Occipital lobe (tissue), 2 donors: ENCODE data around the gene RSBN1L. TPM values are rescaled to one million over a fixed set of nuclear protein-coding genes. Genes with fewer than 3 reads are reported as not detected.
"Not testable (repeated sequence)": the region's sequence is repeated elsewhere in the genome, so short reads cannot be mapped to it uniquely, and the experiment has no call there.

Experiments used
- DNase-seq: peaks from one replicate; lab custom pipeline; 2025; lab: John Stamatoyannopoulos, UW
- total RNA-seq: library from RNA; depleted of rRNA; stranded (reverse); fragments of >200 nt; gene quantifications from one replicate; pipeline ENCODE4 v1.2.3, GENCODE V29; 2014

Gene RSBN1L
- total RNA-seq, 1 donor from 2014 or later: 76.7 TPM

DNA sequence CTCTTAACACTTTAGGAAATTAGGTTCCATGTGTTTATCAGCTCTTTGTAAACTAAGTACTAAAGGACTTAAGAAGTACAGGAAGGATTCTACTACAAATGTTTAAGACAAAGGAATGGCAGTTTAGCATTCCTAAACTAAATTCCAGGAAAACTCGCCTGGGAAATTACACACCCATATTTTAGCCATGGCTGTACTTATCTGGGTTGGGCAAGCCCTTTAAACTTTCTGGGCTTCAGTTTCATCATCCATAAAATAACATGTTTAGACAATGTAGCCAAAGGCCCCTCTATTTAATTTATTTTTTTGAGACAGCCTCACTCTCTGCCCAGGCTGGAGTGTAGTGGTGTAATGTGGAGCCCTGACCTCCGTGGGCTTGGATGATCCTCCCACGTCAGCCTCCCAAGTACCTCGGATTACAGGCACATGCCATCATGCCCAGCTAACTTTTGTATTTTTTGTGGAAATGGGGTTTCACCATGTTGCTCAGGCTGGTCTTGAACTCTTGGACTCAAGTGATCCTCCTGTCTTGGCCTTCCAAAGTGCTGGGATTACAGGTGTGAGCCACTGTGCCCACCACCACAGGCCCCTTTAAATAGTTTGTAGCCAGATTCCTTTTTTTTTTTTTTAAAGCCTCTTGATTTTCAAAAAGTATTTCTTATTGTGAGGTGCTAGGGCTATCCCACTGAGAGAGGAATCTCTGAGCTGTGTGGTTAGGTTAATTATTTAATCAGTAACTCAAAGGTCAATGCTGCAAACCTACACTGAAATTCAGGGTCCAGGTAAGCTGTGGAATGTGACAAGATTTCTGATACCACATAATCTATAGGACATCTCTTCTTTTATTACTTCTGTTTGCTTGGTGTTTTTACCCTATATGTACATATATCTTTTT lies 69.9 kb downstream of the RSBN1L start:
- DNase-seq: no peak

DNA sequence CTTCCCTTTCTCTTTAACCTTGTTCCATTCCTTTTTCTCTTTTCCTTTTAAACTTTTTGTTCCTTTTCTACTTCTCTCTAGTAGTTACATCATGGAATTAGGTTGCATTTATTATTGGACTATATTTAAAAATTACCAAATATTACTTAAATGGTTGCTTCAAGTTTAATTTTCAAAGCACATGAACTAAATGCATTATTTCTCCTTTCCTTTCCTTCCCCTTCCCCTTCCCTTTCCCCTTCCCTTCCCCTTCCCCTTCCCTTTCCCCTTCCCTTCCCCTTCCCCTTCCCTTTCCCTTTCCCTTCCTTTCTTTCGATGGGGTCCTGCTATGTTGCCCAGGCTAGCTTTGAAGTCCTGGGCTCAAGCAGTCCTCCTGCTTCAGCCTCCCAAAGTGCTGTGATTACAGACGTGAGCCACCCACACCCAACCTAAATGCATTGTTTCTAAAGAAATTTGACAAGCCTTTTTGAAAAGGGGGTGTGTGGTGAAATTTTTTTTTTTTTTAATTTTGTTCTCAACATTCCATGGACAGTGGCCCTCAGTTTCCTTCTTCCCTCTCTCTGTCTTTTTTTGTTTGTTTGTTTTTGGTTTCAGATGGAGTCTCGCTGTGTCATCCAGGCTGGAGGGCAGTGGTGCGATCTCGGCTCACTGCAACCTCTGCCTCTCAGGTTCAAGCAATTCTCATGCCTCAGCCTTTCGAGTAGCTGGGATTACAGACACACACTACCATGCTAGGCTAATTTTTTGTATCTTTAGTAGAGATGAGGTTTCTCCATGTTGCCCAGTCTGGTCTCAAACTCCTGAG lies 70.7 kb downstream of the RSBN1L start:
- no peak for DNase-seq

DNA sequence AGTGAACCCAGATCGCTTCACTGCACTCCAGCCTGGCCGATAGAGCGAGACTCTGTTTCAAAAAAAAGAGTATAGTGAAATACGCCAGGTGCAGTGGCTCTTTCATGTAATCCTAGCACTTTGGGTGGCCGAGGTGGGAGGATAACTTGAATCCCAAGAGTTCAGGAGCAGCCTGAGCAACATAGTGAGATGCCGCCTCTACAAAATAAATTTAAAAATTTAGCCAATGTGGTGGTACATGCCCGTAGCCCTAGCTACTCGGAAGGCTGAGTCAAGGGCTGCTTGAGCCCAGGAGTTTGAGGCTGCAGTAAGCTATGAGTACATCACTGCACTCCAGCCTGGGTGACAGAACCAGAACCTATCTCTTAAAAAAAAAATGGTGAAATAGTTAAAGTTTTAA lies 74.1 kb downstream of the RSBN1L start:
- no peak for DNase-seq

DNA sequence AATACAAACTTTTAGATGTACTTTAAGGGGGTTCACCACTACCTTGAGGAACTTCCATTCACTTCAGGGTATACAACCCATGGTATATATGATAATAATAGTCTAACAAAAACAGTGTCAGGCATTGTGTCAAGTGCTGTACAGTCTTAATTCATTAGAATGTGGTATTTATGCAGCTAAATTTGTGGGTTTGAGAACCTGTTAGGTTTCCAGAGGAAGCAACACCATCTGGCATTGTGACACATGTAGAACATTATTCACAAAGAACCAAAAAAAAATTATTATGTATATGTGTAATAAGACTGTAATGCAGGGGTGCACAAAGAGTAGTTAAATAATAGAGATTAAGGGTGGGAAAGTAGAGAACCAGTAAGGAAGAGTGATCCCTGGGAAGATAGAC lies 75.6 kb downstream of the RSBN1L start:
- DNase-seq: no peak

DNA sequence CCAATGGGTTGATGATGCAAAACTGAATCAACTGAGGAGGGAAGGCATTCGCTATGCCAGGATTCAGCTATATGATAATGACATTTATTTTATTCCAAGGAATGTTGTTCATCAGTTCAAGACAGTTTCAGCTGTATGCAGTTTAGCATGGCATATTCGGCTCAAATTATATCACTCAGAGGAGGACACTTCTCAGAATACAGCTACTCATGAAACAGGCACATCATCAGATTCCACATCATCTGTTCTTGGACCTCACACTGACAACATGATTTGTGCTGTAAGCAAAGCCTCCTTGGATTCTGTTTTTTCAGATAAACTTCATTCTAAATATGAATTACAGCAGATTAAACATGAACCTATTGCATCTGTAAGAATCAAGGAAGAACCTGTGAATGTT lies 82.3 kb downstream of the RSBN1L start:
- DNase-seq: no peak

DNA sequence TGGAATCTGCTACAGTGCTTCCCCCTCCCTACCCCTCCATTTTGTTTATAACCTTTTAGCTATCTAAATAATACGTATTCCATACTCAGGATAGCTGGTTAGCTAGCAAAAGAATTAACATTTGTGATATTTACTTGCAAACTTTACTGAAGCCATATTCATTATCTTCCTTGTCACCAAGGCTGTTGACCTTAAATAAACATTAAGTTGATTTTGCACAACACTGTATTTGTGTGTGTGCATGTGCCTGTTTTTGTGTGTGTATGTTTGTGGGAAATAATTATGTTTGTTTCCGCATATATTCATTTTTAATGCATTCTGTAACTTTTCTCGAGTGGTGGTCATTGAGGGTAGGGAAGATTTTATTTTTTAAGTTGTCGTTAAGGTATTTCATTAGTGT lies 86.1 kb downstream of the RSBN1L start:
- DNase-seq: no peak

DNA sequence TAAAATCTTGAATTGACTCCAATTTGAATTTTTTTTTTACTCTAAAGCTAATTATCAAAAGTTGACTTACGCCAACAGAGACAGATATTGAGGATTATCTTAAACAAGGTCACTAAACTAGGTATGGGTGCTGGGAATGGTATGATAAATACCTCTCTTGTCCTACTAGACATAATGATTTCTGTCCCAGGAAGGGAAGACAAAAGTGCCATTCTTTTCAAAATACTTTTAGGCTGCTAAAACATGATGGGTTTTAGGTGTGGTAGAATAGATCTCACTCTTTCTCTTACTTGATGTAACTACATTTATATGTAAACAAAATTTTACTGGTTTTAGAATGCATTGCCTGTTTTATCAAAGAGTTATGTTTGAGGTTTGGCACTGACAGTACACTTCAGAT lies 86.9 kb downstream of the RSBN1L start:
- DNase-seq: no peak

DNA sequence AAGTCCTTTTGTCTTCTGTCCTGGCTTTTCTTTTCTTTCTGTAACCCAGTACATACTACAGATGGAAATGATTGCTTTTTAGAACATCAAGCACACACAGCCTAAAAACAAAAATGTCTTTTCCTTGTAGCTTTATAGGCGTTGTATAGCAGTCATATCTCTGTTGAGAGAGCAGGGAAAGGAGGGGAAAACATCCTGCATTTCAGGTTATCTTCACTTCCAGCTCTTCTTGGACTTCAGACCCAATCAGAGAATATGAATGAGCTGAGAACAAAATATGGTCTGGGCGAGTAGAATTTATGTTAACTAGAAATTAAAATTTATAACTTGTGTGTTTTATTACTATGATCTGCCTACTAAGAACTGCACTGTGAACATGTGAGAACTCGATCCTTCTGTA lies 87.3 kb downstream of the RSBN1L start:
- no peak for DNase-seq

DNA sequence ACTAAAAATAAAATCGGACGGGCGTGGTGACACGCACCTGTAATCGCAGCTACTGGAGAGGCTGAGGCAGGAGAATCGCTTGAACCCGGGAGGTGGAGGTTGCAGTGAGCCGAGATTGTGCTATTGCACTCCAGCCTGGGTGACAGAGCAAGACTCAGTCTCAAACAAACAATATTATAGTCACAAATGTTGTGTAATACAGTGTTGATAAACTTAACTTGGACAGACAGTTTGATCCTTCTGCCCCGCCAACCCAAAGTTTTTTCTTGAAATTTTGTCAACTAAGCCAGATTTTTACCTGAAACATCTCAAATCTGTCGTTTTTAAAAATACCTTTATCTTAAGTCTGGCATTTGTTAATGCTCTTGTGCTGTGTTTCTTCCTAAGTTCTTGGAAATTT lies 88.2 kb downstream of the RSBN1L start:
- DNase-seq: not testable (repeated sequence)

DNA sequence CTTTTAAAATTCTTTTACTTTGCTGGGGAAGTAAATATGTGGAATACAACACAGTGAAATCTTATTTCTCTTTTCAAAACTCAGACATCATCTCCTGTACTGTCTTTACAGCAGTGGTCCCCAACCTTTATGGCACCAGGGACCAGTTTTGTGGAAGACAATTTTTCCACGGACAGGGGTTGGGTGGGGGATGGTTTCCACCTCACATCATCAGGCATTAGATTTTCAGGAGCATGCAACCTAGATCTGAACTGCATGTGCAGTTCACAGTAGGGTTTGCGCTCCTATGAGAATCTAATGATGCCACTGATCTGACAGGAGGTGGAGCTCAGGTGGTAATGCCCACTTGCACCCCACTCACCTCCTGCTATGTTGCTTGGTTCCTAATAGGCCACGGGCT lies 89.8 kb downstream of the RSBN1L start:
- DNase-seq: no peak

DNA sequence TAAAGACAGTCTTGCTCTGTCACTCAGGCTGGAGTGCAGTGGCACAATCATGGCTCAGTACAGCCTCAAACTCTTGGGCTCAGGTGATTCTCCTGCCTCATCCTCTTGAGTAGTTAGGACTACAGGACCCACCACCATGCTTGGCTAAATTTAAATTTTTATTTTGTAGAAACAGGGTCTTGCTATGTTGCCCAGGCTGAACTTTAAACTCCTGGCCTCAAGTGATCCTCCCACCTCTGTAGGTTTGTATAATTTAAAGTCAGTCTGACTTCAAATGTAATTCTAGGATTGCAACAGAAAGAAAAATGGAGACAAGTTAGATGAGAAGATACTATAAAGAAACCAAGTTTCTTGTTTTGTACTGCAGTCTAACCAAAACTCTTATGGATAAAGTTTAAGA lies 90.5 kb downstream of the RSBN1L start:
- no peak for DNase-seq

DNA sequence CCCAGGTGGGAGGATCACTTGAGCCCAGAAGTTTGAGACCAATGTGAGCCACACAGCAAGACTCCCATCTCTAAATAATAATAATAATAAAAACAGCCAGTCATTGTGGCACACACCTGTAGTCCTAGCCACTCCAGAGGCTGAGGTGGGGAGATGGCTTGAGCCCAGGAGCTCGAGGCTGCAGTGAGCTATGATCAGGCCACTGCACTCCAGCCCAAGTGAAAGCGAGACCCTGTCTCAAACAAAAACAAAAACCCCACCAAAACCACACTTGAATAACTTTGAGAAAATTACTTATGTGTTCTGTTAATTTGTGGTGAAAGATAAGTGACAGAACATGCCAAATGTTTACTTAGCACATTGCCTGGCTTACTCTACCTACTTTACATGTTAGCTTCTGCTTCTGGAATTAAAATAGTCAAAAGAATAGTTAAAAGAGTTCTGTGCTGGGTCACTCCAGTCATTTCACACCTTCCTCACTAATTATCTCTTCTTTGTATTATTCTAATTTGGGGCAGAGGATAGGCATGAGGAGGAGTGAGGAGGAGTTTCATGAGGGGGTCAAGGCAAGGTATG lies 92.2 kb downstream of the RSBN1L start:
- no peak for DNase-seq

DNA sequence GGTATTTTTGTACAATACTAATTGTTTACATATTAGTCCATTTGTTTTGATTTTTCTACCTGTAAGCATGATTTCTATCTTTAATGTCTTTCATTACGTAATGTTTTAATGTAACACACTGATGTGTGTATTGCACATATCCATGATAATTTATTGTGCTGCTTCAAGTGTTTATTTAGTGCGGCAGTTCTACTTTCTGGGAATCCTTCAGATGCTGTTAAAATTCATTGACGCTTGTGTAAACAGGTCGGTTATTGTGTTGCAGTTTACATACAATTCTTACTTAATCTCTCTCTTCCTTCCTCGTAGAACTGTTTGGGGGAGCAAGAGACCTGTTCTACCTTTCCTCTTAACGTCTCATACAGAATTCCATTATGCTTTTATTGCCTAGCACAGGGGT lies 95.1 kb downstream of the RSBN1L start:
- DNase-seq: no peak

DNA sequence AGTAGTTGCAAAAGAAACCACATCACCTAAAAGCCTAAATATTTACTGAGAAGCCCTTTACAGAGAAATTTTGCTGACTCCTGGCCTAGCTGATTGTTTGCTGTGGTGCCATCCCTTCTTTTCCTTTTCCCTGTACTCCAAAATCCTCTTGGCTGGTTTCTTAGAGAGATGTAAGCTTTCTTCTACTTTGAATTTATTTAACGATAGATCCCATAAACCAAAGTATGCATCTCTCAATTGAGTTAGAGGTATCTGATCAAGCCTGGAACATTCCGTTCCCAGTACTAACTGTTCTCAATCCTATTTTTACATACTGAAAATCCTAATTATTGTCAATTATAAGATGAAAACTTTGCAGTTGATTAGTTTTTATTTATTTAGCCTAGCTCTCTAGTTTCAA lies 95.7 kb downstream of the RSBN1L start:
- no peak for DNase-seq

DNA sequence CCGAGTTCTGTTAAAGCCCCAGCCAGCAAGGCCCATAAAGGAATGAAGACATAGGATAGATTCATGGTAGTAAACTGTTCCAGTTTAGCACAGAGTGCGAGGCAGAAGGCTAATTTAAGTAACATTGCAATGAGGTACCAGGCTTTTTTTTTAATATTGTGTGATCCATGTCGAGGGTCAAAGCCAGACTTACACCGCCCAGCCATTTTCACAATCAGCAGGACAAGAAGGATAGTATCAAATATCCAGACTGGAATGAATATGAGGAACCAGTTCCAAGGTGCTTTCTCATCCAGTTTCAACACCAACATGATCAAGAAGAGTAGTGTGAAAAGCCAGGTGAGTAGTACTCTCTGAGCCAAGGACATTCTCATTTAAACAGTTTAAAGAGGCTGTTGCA lies 97.7 kb downstream of the RSBN1L start:
- DNase-seq: no peak

DNA sequence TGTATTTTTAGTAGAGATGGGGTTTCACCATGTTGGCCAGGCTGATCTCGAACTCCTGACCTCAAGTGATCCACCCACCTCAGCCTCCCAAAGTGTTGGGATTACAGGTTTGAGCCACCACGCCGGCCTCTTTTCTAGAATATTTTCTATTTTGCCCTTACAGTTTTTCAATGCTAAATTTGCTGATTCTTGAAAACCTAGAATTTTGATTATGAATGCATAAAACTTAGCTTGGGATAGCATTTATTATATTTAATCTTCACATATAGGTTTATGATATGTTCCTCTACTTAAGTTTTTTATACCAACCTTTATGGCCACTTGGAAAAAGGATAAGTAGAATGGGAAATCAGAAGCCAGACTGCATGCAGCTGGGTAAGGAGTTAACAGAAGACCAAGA lies 99.8 kb downstream of the RSBN1L start:
- no peak for DNase-seq

DNA sequence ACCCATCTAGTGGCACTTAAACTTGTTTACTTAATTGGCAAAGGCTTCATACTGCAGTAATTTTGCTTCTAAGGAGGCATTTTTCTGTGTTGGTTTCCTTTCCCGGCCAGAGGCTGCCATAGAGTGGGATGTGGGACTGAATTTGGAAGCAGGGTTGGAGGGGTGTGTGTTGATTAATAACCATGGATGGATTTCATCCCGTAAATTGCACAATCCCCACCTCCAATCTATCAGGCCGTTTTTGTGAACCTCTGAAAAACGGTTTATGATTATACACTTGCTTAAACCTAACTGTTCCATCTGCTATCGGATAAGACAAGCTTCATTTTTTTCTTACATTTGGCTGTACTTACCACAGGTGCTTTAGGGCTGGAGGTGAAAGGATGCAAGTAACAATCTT lies 100.7 kb downstream of the RSBN1L start:
- no peak for DNase-seq

DNA sequence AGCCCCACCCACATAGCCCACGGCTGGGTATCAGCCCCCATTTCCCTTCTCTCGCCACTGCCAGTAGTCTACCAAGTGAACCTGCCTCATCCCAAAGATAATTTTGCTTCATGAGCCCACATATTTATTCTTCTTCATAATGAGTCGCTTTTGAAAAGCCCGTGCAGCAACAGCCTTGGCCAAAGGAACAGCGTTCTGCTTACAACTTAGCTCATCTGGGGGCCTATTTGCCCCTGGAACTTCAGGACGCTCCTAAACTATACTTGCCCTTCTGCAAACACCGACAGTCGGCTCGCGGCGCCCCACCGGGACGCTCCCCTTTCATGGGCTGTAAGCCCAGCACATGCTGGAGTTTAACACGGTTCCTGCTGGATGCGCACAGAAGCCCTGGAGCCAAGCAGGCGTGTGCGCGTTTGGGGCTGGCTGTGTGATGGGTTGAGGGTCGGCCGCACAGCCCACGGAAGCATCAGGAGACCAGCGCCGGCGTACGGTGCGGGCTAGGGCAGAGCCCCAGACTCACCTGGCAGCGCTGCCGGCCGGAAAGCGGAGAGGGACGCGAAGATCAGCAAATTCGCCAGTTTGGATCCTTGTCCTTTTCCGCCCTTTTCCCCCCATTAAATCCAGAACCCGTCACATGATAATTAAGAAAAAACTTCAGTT lies 101.6 kb downstream of the RSBN1L start:
- no peak for DNase-seq

DNA sequence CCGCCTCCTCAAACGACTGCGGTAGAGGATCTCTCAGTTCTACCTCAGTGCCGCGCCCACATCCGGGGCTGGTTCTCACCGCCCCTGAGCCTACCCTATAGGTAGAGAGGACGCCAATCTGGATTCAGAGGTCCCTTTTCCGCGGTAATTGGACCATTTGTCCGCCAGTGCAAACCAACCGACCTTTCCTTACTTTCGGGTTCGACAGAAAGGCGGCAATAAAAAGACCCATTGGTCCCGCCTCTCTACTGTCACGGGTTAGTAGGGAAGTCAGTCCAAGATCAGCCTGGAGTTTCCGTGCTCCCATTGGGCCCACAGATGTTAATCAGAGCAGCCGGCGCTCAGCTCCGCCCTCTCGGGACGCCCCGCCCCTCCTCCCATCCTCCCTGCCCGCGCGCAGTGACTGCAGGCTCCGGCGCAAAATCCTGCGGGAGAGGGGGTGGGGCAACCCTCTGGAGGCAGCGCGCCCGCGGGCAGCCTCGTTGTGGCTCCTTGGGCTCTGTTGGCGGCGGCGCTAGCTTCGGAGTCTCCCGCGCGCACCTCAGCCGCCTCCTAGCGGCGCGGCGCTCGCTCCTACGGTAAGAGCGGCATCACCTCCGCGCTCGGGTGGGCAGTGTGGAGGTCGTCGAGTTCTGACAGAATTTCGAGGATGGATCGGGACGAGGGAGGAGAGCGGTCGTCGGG lies 102.3 kb downstream of the RSBN1L start, which contains the start of the genes PHTF2 and TMEM60:
TSS of gene PHTF2 (plus strand) at position 380 of the 684 bp plus-strand sequence.
TSS of gene TMEM60 (minus strand) at position 41 of the 684 bp plus-strand sequence. CDS start 4,061 bp downstream, outside the sequence.
- peak; percentile 99 for DNase-seq

DNA sequence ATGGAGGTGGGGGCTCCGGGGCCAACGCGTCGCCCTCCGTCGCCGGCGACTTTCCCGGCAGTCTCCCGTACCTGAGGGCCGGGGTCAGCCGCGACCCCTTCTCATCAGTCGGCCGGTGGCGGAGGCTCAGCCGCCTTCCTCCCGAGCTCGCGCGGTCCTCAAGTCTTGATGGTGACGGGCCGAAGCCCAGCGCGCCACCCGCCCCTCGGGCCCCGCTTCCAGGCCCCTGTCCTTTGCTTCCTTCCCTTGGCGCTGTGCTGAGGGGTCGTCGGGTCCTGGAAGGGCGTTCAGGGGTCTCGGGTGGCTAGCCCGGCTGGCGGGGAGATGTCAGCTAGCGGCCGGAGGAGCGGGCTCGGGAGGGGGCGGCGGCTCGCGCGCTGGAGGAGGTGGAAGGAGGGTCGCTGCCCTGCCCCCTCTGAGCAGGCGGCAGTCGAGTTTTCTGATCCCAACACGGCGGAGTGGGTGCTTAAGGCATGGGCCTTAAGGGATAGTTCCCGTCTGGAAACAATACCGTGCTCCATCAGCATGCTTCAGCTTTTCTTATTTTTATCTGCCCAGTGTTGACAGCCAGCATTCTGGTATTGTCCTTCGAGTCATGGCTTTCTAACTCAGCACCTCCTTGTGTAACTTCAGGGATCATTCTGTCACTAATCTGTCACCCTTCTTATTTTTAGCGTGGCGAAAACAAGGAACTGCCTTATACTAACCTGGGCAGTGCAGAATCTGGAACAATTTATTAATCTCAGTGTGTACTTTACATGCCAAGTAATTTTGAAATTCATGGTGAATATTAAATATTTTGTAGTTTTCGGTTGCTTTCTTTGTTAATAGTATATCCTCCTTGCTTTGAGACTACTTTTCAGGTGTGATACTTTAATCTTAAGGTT lies 103.1 kb downstream of the RSBN1L start:
- DNase-seq: peak; percentile 31
